Limb (tissue), 2 donors: Measurements from ENCODE around the gene FIGLA.
"Not testable (repeated sequence)": the region's sequence is repeated elsewhere in the genome, so short reads cannot be mapped to it uniquely, and the experiment has no call there.

Source experiments
- DNase-seq, 2 donors: peaks; one replicate each; pipeline ENCODE4 v3.0.0-alpha.2; 2016; ENCODE audit errors: extremely low spot score in 2 of 2

Gene FIGLA

DNA sequence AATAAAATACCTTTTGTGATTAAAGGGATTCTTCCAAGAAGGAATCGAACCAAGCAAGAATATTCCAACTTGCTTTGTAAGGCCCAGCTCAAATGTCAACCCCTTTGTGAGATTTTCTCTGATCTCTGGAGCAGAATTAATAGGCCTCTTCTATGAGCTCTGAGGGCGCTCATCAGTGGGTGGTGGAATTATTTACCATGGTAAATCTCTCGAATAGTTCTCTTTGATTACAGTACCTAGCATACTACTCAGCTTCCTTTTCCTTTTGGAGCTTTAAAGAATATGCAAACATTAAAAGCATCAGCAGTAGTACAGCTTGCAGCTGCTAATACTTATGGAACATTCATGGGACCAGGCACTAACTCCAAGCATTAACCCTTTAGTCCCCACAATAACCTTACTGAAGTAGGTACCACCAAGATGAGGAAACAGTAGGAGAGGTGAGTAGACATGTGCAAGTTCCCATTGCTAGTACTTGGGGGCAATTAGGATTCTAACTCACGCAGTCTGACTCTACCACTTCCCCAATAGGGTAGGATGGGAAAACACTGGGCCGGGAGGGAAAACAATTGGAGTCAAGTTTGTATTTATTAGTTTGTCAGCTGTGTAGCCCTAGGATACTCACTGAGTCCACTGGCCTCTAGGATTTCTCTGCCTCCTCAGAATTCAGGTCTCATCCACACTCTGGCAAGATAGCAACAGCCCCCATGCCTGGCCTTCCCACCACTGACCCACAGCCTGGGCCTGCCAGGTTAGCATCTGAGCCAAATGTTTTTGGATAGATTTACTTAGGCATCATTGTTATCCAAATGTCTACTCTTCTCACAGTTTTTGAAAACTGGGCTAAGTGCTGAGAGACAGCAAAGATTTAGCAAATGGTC, 44.1 kb downstream of the FIGLA start:
- DNase-seq: no peak

DNA sequence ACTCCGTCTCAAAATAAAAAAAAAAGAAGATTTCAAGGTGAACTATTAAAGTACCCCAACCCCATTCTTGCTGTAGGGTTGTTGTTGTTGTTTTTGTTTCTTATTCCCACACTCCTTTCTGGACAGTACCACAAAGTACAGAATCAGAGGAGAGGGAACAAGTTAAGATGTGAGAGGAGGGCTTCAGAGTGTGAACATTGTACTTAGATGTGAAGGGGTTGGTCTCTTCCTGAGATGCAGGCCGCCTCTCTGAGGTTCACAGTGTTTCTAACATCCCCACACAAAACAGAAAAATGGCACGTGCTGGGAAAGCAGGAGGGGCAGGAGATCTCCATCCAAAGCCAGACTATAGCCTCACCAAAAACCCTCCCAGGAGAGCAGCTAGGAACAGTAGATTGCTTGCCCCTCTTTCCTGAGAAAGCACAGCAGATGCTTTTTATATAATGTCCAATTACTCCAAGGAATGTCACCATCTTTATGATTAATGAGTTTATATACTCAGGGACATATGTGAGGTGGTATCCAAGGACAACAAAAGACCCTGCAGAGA, 45.1 kb downstream of the FIGLA start:
- no peak for DNase-seq

DNA sequence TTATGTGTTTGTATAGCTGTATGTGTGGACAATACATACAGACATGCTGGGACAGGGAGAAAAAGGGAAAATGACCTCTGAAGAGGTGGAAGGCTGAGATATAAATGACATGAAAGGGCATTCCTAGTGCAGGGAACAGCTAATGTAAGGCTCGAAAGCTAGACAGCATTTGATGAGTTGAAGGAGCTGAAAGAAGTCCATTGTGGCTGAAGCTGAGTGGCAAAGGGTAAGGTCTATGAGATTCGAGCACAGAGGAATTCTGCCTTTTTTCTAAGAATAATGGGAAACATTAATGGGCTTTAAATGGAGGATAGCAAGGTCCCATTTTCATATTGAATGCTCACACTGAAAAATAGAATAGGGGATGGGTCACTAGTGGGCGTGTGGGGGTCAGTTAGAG, 46.0 kb downstream of the FIGLA start:
- DNase-seq: no peak

DNA sequence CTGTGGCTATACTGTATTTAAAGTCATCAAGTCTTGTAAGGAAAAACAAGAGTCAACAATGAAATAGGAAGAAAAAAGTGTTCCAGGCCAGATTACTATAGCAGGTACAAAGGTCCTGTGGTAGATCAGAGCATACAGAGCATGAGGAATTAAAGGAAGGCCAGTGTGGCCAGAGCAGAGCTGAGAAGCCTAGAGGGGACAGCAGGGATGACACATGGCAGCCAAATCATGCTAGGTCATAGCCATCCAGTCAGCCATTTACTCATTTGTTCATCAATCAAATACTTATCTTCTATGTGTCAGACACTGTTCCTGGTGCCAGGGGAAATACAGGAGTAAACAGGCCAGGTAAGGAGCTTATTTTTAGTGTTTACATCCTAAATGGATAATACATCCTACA, 46.8 kb downstream of the FIGLA start:
- DNase-seq: no peak

DNA sequence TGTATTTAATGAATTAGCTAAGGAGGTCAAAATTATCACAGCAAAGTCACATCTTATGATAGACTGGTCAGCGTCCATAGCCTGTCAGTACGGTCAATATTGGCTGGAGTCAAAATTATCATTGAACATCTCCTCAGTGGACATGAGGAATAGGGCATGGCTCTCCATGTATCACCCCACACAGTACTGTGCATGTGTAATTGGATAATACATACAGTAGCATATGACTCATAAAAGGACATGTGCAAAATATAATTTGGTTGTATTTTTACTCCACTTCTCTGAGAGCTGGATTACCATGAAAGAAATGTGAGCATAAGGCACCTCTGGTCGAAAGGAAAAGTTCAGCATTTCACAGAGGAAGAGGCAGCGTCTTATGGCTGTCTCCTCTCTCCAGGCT, 47.4 kb downstream of the FIGLA start:
- no peak for DNase-seq

DNA sequence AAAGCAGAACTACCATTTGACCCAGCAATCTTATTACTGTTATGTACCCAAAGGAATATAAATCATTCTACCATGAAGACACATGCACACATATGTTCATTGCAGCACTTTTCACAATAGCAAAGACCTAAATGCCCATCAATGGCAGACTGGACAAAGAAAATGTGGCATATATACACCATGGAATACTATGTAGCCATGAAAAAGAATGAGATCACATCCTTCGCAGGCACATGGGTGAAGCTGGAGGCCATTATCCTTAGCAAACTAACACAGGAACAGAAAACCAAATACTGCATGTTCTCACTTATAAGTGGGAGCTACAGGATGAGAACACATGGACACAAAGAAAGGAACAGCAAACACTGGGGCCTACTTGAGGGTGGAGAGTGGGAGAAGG, 51.0 kb downstream of the FIGLA start:
- not testable (repeated sequence) for DNase-seq

DNA sequence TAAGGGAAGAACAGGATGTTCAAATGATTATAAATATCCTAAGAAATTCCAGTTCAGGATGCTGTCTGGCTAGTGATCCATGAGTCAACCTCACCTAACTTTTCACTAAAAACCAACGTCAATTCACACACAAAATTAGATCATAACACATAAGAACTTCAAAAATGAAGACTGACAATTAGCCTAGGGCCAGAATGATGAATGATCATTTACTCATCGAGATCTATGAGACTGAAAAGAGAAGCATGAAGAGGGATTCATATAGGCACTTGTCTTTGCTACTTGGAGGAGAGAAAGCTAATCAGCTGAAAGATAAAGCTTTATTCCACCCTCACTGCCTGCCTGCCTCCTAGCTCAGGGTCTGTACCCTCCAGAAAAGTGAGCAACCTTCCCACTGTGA, 52.3 kb downstream of the FIGLA start:
- no peak for DNase-seq

DNA sequence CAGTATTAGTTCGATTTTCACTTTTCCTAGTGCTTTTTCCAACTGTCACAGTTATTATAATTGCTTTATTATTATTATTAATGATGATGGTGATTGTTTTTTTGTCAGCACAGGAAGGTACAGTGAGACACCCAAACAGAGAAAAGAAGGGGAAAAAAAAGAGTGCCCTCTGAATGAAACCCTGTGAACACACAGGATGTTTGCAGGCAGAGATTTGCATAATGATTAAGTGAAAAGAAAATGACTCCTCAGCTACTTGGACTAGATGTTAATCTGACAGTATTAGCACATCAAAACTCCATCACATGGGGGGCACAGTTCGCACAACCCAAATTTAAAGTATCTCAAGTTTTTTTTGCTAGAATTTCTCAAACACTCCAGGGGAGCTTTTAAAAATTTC, 55.4 kb downstream of the FIGLA start:
- DNase-seq: no peak

DNA sequence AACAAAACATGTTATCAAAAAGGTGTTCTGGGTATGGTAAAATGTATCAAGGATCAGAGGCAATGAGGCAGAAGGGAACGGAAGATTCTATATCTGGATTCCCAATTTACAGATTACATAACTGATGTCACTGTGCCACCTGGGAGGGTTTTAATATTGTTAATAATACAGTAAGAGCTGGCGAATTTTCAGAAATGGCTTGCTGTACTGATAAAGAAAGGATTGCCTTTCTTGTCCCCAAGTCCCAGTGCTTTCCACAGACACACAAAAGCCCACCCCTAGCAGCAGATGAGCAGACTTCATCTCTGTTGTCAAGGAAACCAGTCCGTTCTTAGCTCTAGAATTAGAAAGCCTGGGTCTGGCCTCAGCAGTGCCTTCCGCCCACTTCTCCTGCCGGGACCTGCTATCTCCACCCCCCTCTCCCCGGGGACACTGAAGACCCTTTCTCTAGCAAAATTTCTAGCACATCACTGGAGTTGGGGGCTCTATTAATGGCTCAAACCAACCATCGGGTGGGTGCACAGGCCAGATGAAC, 56.7 kb downstream of the FIGLA start:
- DNase-seq: no peak

DNA sequence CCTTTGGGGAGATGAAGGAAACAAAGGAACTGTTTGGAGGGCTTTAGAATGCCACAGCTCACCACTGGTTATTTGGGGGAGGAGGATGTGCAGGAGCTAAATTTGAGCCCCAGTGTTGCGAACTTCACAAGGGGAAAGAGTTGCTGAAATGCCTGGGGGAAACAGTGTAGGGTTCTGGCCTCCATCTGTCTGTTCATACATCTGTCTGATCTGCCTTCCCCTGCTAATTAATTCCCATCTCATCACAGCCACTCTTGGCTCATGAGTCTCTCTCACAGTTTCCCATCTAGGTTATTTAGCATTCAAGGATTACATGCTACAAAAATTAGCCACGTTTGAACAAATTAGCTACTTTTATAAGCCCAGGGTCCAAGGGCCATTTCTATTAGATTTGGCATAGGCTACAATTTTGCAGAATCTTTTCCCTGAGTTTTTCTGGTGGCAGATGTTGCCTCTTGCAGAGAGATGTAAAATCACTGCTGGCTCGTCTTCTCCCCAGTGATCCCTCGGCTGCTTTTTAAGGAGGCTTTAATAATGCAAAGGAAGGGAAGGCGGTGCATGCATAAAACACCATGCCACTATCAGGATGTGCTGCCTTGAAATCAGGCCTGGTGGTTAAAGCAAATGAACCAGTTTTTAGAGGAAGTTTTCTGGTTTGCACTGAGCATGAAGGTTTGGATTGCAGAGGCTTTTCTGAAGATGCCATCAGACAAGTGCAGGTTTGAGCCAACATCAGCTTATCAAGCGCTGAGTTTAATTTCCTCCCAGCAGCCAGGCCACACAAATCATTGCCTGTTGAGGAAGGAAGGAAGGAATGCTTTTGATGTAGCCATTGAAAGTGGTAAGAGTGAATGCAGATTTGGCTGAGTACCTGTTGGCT, 57.4 kb downstream of the FIGLA start:
- no peak for DNase-seq

DNA sequence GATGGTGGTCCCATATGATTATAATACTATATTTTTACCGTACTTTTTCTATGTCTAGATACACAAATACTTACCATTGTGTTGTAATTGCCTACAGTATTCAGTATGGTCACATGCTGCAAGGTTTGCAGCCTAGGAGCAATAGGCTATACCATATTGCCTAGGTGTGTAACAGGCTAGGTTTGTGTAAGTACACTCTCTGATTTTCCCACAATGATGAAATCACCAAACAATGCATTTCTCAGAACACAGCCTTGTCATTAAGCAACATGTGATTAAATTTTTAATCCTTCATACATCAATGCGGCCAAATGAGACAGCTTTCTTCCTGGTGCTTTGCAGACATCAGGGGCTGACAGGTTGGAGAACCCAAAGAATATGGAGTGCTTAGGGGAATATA, 59.7 kb downstream of the FIGLA start:
- DNase-seq: no peak

DNA sequence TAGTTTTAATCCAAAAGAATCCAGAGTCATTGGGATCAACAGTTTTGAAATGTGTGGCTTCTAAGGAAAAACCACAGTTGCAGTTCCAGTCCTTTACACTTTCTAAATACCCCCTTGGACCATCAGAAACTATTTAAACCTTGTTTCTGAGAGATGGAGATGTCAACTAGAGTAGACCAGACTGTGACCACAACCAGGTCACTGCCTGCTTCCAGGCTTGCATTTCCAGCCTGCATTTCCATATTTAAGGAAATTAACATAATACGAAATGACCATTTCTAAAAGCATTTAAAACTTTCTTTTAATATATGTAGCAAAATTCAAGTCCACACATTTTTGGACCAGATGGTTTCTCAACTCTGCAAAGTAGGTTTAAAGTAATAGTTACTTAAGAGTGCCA, 60.8 kb downstream of the FIGLA start:
- no peak for DNase-seq

DNA sequence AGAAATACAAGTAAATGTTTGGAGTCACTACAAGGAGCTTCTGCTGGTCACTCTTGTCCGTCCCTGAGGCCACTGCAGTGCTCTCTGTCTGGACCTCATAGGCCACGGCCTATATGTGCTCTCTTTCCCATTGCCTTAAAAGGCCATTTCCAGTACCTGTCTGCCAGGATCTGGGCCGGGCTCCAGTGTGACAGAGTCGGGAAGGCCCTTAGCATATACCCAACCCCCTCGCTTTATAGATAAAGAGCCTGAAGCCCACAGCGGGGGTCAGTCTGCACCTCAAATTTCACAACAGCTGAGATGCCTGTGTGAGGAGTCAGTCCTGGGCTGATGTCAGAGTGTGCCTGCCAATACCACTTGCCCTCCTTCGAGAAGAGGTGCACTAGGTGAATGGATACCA, 62.3 kb downstream of the FIGLA start:
- no peak for DNase-seq
